Tibial artery (tissue), 4 donors: ENCODE data around the gene TIGD6.

Experiments
- DNase-seq, 2 donors: peaks; one replicate each; pipeline ENCODE4 v3.0.0-alpha.2; 2019
- H3K27ac ChIP-seq, 2 donors: fragments of 200-600 bp; sonication (generic) in 1 of 2; 1 replicate in 1 of 2; 2 replicates in 1 of 2; pipeline ENCODE4 v1.5.1; 2018 to 2019; ENCODE audit warnings: mild to moderate bottlenecking in 1 of 2
- H3K27me3 ChIP-seq, 2 donors: fragments of 200-600 bp; sonication (generic) in 1 of 2; one replicate each; pipeline versions ENCODE4 v1.5.1 to v1.6.0; 2016 to 2019
- H3K36me3 ChIP-seq, 3 donors: fragments of 200-600 bp; sonication (generic) in 2 of 3; one replicate each; pipeline ENCODE4 v1.5.1; 2016 to 2019; ENCODE audit warnings: mild to moderate bottlenecking in 2 of 3
- H3K4me1 ChIP-seq, 4 donors: fragments of 200-600 bp; sonication (generic) in 2 of 4; 1 replicate in 3 of 4; 2 replicates in 1 of 4; pipeline ENCODE4 v1.5.1; 2016 to 2019
- H3K4me3 ChIP-seq, 2 donors: fragments of 200-600 bp; sonication (generic) in 1 of 2; 1 replicate in 1 of 2; 2 replicates in 1 of 2; pipeline ENCODE4 v1.5.1; 2018 to 2019; ENCODE audit warnings: mild to moderate bottlenecking in 2 of 2
- H3K9me3 ChIP-seq, 3 donors: fragments of 200-600 bp; sonication (generic) in 1 of 3; one replicate each; pipeline ENCODE4 v1.5.1; 2016 to 2019
- CTCF ChIP-seq, 2 experiments: fragments of 200-600 bp in 1 of 2; fragments of 450-650 bp in 1 of 2; IDR thresholded peaks; one replicate each; pipeline ENCODE4 v1.5.1; 2017 to 2019; ENCODE audit warnings: antibody characterized with exemption in 2 of 2, mild to moderate bottlenecking in 1 of 2, moderate library complexity in 1 of 2
- intact Hi-C: fragments of 100-400 bp; cut with DNase I; formaldehyde crosslinking; loops from one replicate; pipeline ENCODE4 v1.15.0; 2023; ENCODE audit warnings: low total_unique reads

TIGD6 gene

GRCh38 chr5:149999359-149999758 is 1.1 kb downstream of the TIGD6 start:
- TF ChIP-seq CTCF (IDR thresholded peaks at IDR 0.05) = no peak
- Histone ChIP-seq H3K4me1 (peaks cover 0 to 50% (median 29%) of the 10 kb centered on the region in 4 donors), H3K9me3 (no peaks in the 10 kb centered on the region), H3K27ac (peak overlapping the region; percentile 87 to 96), H3K27me3 (no peaks in the 10 kb centered on the region), H3K4me3 (peak overlapping the region; percentile 67 to 99), H3K36me3 (peaks cover 0 to 16% (median 0%) of the 10 kb centered on the region in 3 donors)
- intact Hi-C loops = loop anchor here (10.0 kb wide), 1 partner anchor 355 kb away; no protein-coding TSS in a partner anchor
- no peak for DNase-seq

GRCh38 chr5:149998281-149998680 is 2.2 kb downstream of the TIGD6 start:
- Histone ChIP-seq H3K27me3 (no peaks in the 10 kb centered on the region), H3K4me3 (no peak overlapping the region), H3K36me3 (peaks cover 0 to 12% (median 0%) of the 10 kb centered on the region in 3 donors), H3K4me1 (peaks cover 0 to 60% (median 29%) of the 10 kb centered on the region in 4 donors), H3K27ac (no peak overlapping the region), H3K9me3 (no peaks in the 10 kb centered on the region)
- DNase-seq = no peak
- no peak for TF ChIP-seq CTCF (IDR thresholded peaks at IDR 0.05)
- intact Hi-C loops = loop anchor here (10.0 kb wide), 1 partner anchor 353 kb away; no protein-coding TSS in a partner anchor

GRCh38 chr5:149996205-149996890 is 4.1 kb downstream of the TIGD6 start:
- Histone ChIP-seq H3K27ac (peak overlapping the region; percentile 8 to 42), H3K9me3 (no peaks in the 10 kb centered on the region), H3K4me3 (no peak overlapping the region), H3K27me3 (no peaks in the 10 kb centered on the region), H3K4me1 (peaks cover 0 to 41% (median 12%) of the 10 kb centered on the region in 4 donors), H3K36me3 (peaks cover 0 to 12% (median 0%) of the 10 kb centered on the region in 3 donors)
- intact Hi-C loops = loop anchor here (10.0 kb wide), 1 partner anchor 352 kb away; no protein-coding TSS in a partner anchor
- no peak for DNase-seq
- TF ChIP-seq CTCF (IDR thresholded peaks at IDR 0.05) = no peak

- Histone ChIP-seq H3K27me3 (no peaks in the 10 kb centered on the region), H3K36me3 (peaks cover 0 to 12% (median 0%) of the 10 kb centered on the region in 3 donors), H3K9me3 (no peaks in the 10 kb centered on the region), H3K4me3 (no peak overlapping the region), H3K4me1 (peaks cover 0 to 40% (median 10%) of the 10 kb centered on the region in 4 donors), H3K27ac (peak overlapping the region; percentile 8 to 42)
- DNase-seq = peak in 1 of 2 donors; percentile 67
- intact Hi-C loops = loop anchor here (10.0 kb wide), 1 partner anchor 351 kb away; no protein-coding TSS in a partner anchor
- TF ChIP-seq CTCF (IDR thresholded peaks at IDR 0.05) = no peak
Measured at GRCh38 chr5:149995385-149996204, 4.9 kb downstream of the TIGD6 start.

- no peaks in the 10 kb centered on the region for H3K9me3 ChIP-seq
- H3K4me3 ChIP-seq = no peak overlapping the region
- intact Hi-C loops = loop anchor here (5.0 to 10.0 kb wide), 2 partner anchors 161 to 349 kb away; no protein-coding TSS in a partner anchor
- no peak for TF ChIP-seq CTCF (IDR thresholded peaks at IDR 0.05)
- peaks cover 0 to 12% (median 0%) of the 10 kb centered on the region in 3 donors for H3K36me3 ChIP-seq
- no peak for DNase-seq
- peak overlapping the region in 1 of 2 donors; percentile 14 for H3K27ac ChIP-seq
- peaks cover 0 to 29% (median under 1%) of the 10 kb centered on the region in 4 donors for H3K4me1 ChIP-seq
- H3K27me3 ChIP-seq = no peaks in the 10 kb centered on the region
Measured at GRCh38 chr5:149993471-149993870, 7.0 kb downstream of the TIGD6 start.
